ENCODE results near the gene BCLAF3. TPM values are rescaled to one million over a fixed set of nuclear protein-coding genes. Genes with fewer than 3 reads are reported as not detected.

The BCLAF3 gene
- polyA plus RNA-seq, 1 donor (not counting 4 experiments of a cell fraction or from before 2014, with no cell fraction given): 3.0 TPM

DNA sequence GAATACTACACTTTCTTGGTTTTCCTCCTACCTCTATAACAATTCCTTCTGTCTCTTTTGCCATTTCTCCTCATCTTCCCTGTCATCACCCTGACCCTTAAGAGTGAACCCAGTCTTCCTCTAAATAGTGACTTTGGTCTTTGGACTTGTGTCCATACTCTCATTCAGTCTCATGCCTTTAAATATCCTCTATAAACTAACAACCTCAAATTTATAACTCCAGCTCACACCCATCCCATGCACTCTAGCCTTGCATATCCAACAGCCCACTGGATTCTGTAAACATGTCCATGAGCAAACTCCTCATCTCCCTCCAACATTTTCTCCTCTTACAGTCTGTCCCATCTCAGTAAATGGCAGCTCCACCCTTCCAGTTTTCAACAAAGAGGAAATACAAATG is 15.0 kb downstream of the BCLAF3 start:
- DNase-seq (ENCODE audit: low read depth, low spot score) (no peak), FAIRE-seq (no peak)
- no peaks in the 10 kb centered on the region for H3K27me3 ChIP-seq (ENCODE audit: control insufficient read depth, extremely low read depth, insufficient read depth, low read length)
- no peak overlapping the region for H2AFZ ChIP-seq (ENCODE audit: control insufficient read depth, low read length)
- no peak overlapping the region for H3K4me2 ChIP-seq (ENCODE audit: control insufficient read depth, extremely low read depth, insufficient read depth, low read depth, low read length)
- no peaks in the 10 kb centered on the region for H3K36me3 ChIP-seq (ENCODE audit: control insufficient read depth in 2 of 2, extremely low read depth in 1 of 2, insufficient read depth in 2 of 2, low read length in 2 of 2)
- no peak overlapping the region for H3K27ac ChIP-seq (ENCODE audit: control insufficient read depth, insufficient read depth, low read length)
- no peaks in the 10 kb centered on the region for H4K20me1 ChIP-seq (ENCODE audit: control insufficient read depth, extremely low read depth, insufficient read depth, low read length)
- H3K9me3 ChIP-seq (ENCODE audit: control insufficient read depth, low read depth, low read length): no peaks in the 10 kb centered on the region
- dilution Hi-C loops (cut with MboI; ENCODE audit: extremely low pct_ligation_motif_present, low sequenced_read_pairs): no loop called here
- H3K9ac ChIP-seq (ENCODE audit: control insufficient read depth, extremely low read depth, insufficient read depth, low read length): no peak overlapping the region
- H3K4me1 ChIP-seq (ENCODE audit: control insufficient read depth, extremely low read depth, insufficient read depth, low read length): no peaks in the 10 kb centered on the region
- H3K4me3 ChIP-seq (ENCODE audit: control insufficient read depth in 2 of 3, extremely low read depth in 1 of 3, insufficient read depth in 2 of 3, low read depth in 1 of 3, low read length in 3 of 3): no peak overlapping the region
- H3K79me2 ChIP-seq (ENCODE audit: control insufficient read depth, insufficient read depth, low read length): no peaks in the 10 kb centered on the region
- TF ChIP-seq CTCF (optimal IDR thresholded peaks at IDR 0.05 in 1 of 3, IDR thresholded peaks at IDR 0.05 in 1 of 3, conservative IDR thresholded peaks at IDR 0.05 in 1 of 3; ENCODE audit: extremely low read depth in 1 of 3, insufficient read depth in 2 of 3, low read length in 3 of 3) (no peak), EZH2 (IDR thresholded peaks at IDR 0.05; ENCODE audit: low read length) (no peak)
- H3K9me1 ChIP-seq (ENCODE audit: control insufficient read depth, extremely low read depth, insufficient read depth, low read length): no peaks in the 10 kb centered on the region

DNA sequence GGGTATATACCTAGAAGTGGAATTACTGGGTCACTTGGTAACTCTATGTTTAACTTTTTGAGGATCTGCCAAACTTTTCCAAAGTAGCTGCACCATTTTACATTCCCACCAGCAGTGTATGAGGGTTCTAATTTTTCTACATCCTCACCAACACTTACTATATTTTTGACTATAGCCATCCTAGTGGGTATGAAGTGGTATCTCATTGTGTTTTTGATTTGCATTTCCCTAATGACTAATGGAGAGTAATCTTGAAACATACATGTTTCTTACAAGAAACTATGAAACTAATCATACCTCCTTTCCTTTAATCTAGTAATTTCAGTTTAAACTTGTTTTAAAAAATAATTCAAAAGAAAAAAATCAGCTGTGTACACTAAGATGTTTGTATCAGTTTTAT is 17.9 kb downstream of the BCLAF3 start:
- Histone ChIP-seq H3K27me3 (ENCODE audit: control insufficient read depth, extremely low read depth, insufficient read depth, low read length) (no peaks in the 10 kb centered on the region), H3K9ac (ENCODE audit: control insufficient read depth, extremely low read depth, insufficient read depth, low read length) (no peak overlapping the region), H3K9me3 (ENCODE audit: control insufficient read depth, low read depth, low read length) (no peaks in the 10 kb centered on the region), H3K9me1 (ENCODE audit: control insufficient read depth, extremely low read depth, insufficient read depth, low read length) (no peaks in the 10 kb centered on the region), H3K79me2 (ENCODE audit: control insufficient read depth, insufficient read depth, low read length) (no peaks in the 10 kb centered on the region), H3K36me3 (ENCODE audit: control insufficient read depth in 2 of 2, extremely low read depth in 1 of 2, insufficient read depth in 2 of 2, low read length in 2 of 2) (no peaks in the 10 kb centered on the region), H3K27ac (ENCODE audit: control insufficient read depth, insufficient read depth, low read length) (no peak overlapping the region), H4K20me1 (ENCODE audit: control insufficient read depth, extremely low read depth, insufficient read depth, low read length) (no peaks in the 10 kb centered on the region), H3K4me2 (ENCODE audit: control insufficient read depth, extremely low read depth, insufficient read depth, low read depth, low read length) (no peak overlapping the region), H3K4me1 (ENCODE audit: control insufficient read depth, extremely low read depth, insufficient read depth, low read length) (no peaks in the 10 kb centered on the region), H2AFZ (ENCODE audit: control insufficient read depth, low read length) (no peak overlapping the region), H3K4me3 (ENCODE audit: control insufficient read depth in 2 of 3, extremely low read depth in 1 of 3, insufficient read depth in 2 of 3, low read depth in 1 of 3, low read length in 3 of 3) (no peak overlapping the region)
- dilution Hi-C loops (cut with MboI; ENCODE audit: extremely low pct_ligation_motif_present, low sequenced_read_pairs): no loop called here
- DNase-seq (ENCODE audit: low read depth, low spot score) (no peak), FAIRE-seq (no peak)
- no peak for TF ChIP-seq CTCF (optimal IDR thresholded peaks at IDR 0.05 in 1 of 3, IDR thresholded peaks at IDR 0.05 in 1 of 3, conservative IDR thresholded peaks at IDR 0.05 in 1 of 3; ENCODE audit: extremely low read depth in 1 of 3, insufficient read depth in 2 of 3, low read length in 3 of 3)
- TF ChIP-seq EZH2 (IDR thresholded peaks at IDR 0.05; ENCODE audit: low read length): no peak

All from keratinocyte (primary cell).